Activated CD8-positive, alpha-beta memory T cell treated with anti-CD3 and anti-CD28 coated beads for 48 hours (primary cell): Measurements from ENCODE around the gene SMC4.
"Not testable (repeated sequence)": the region's sequence is repeated elsewhere in the genome, so short reads cannot be mapped to it uniquely, and the experiment has no call there.

Experiments used
- DNase-seq, 3 experiments: peaks; one replicate each; pipeline ENCODE4 v3.0.0-alpha.2; 2020; ENCODE audit warnings: low read depth in 2 of 3, low spot score in 2 of 3

The SMC4 gene

GRCh38 chr3:160399125-160400029, at the start of gene SMC4, which contains the start of gene IFT80:
TSS of gene SMC4 (plus strand) at chr3:160399650. CDS start at chr3:160400827, 1,177 bp downstream.
TSS of gene IFT80 (minus strand) at chr3:160399225. CDS start at chr3:160384600, 14,625 bp downstream.
- DNase-seq: peak; percentile 72 to 87 (median 75)

- DNase-seq: no peak
Measured at GRCh38 chr3:160355826-160356225, 43.6 kb upstream of the SMC4 start.

GRCh38 chr3:160362896-160363295, 36.6 kb upstream of the SMC4 start:
- not testable (repeated sequence) for DNase-seq

GRCh38 chr3:160365869-160366522, 33.5 kb upstream of the SMC4 start:
- DNase-seq: no peak

- no peak for DNase-seq
Measured at GRCh38 chr3:160368804-160369203, 30.6 kb upstream of the SMC4 start.

GRCh38 chr3:160369784-160370183, 29.7 kb upstream of the SMC4 start:
- no peak for DNase-seq

GRCh38 chr3:160370987-160371857, 28.2 kb upstream of the SMC4 start:
- no peak for DNase-seq

GRCh38 chr3:160372780-160373179, 26.7 kb upstream of the SMC4 start:
- no peak for DNase-seq

GRCh38 chr3:160373655-160374054, 25.8 kb upstream of the SMC4 start:
- no peak for DNase-seq

- no peak for DNase-seq
Measured at GRCh38 chr3:160374472-160374871, 25.0 kb upstream of the SMC4 start.

GRCh38 chr3:160374925-160375324, 24.5 kb upstream of the SMC4 start:
- no peak for DNase-seq

GRCh38 chr3:160376681-160377080, 22.8 kb upstream of the SMC4 start:
- no peak for DNase-seq

GRCh38 chr3:160378331-160379109, 20.9 kb upstream of the SMC4 start:
- DNase-seq: no peak

GRCh38 chr3:160379628-160380214, 19.7 kb upstream of the SMC4 start:
- DNase-seq: no peak

- no peak for DNase-seq
Measured at GRCh38 chr3:160381470-160381869, 18.0 kb upstream of the SMC4 start.

GRCh38 chr3:160384639-160385318, 14.7 kb upstream of the SMC4 start:
- DNase-seq: no peak

GRCh38 chr3:160390565-160391138, 8.8 kb upstream of the SMC4 start:
- no peak for DNase-seq

- DNase-seq: no peak
Measured at GRCh38 chr3:160392798-160393197, 6.7 kb upstream of the SMC4 start.

GRCh38 chr3:160393346-160394008, 6.0 kb upstream of the SMC4 start:
- DNase-seq: no peak
